RWPE1 (cell line): ENCODE results near the gene PRR7.

Experiments
- CTCF ChIA-PET: fragments of 350-600 bp; sonication (Branson Sonifier 250); formaldehyde crosslinking; extraction: SDS; loops from one replicate; lab custom pipeline; 2021; lab: Yijun Ruan, JAX
- POLR2A ChIA-PET: fragments of 400-600 bp; formaldehyde crosslinking; extraction: SDS; loops from one replicate; lab custom pipeline; 2020; ENCODE audit warnings: antibody characterized with exemption; ENCODE audit not compliant: low non-redundant PET; lab: Yijun Ruan, JAX
- DNase-seq: peaks from one replicate; pipeline ENCODE4 v3.0.0; 2012; ENCODE audit warnings: low spot score
- H3K27ac ChIP-seq: fragments of 450-650 bp; 2 replicates; pipeline ENCODE4 v1.5.1; 2017
- TF ChIP-seq, protein P1 (sequence below): fragments of 450-650 bp; conservative IDR thresholded peaks from 2 replicates; pipeline ENCODE4 v1.5.1; 2017; ENCODE audit warnings: low read depth, mild to moderate bottlenecking

PRR7 gene

DNA sequence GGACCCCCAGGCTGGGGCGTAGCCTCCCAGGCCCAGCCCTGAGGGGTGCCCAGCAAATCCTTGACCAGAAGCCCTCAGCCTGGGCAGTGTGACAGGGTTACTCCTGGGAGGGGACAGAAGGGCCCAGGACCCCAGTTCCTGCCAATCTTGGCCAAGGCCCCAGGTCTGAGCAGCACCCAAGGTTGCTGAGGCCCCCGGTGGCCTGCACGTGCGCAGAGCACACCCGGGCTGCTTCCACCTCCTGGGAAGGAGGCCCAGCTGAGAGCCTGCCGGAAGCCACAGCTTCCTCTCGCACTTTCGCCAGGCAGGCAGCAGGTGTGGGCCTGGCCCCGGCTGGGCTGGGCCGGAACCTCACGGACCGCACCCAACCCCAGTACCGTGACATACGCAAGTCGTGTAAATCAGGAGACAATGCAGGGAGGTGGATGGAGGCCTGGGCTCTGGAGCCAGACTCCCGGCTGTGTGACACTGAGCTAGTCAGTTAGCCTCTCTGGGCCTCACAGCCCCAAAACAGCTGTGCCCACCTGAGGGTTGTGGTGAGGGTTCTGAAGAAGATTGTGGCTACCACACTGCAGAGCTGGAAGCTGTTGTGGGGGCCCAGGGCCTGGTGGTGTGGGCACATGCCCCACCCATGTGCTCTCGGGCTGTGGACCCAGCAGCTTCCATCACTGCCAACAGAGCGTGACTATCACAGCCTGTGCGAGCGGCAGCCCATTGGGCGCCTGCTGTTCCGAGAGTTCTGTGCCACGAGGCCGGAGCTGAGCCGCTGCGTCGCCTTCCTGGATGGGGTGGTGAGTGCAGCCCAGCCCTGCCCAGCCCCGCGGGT lies 15.1 kb upstream of the PRR7 start:
- TF ChIP-seq, protein P1, sequence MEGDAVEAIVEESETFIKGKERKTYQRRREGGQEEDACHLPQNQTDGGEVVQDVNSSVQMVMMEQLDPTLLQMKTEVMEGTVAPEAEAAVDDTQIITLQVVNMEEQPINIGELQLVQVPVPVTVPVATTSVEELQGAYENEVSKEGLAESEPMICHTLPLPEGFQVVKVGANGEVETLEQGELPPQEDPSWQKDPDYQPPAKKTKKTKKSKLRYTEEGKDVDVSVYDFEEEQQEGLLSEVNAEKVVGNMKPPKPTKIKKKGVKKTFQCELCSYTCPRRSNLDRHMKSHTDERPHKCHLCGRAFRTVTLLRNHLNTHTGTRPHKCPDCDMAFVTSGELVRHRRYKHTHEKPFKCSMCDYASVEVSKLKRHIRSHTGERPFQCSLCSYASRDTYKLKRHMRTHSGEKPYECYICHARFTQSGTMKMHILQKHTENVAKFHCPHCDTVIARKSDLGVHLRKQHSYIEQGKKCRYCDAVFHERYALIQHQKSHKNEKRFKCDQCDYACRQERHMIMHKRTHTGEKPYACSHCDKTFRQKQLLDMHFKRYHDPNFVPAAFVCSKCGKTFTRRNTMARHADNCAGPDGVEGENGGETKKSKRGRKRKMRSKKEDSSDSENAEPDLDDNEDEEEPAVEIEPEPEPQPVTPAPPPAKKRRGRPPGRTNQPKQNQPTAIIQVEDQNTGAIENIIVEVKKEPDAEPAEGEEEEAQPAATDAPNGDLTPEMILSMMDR, result no peak
- no peak for DNase-seq
- ChIA-PET POLR2A (no interaction called here), CTCF (interaction anchor here (0.5 to 9.8 kb wide), 6 partner anchors 12 to 162 kb away, joined by 3 to 100 read pairs (median 4); partner anchors contain the start of gene PRR7)
- peak overlapping the region; percentile 94 for H3K27ac ChIP-seq

DNA sequence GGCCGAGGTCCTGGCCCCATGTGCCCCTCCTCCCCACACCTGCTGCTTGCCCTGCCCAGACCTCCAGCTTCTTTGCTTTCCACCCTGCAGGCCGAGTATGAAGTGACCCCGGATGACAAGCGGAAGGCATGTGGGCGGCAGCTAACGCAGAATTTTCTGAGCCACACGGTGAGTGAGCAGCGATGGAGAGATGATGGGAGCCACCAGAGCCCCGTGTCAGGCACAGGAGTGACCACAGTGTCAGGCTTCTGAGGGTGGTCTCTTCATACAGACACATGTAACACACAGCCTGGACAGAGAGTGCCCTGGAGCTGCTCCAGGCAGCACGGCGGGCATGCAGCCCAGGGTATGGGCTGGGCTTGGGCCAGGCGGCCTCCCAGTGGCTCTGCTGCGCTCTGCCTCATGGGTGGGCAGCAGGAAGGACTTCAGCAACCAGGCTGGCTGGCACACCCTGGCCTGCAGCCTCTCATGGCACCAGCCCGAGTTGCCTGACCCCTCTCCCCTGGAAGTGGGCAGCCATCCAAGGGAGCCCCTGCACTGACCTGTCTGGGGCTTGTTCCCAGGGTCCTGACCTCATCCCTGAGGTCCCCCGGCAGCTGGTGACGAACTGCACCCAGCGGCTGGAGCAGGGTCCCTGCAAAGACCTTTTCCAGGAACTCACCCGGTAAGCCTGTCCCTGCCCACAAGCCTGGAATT lies 14.3 kb upstream of the PRR7 start:
- TF ChIP-seq, protein P1, result no peak
- ChIA-PET CTCF (interaction anchor here (1.0 to 9.8 kb wide), 3 partner anchors 28 to 42 kb away, joined by 3 to 100 read pairs (median 5); no protein-coding TSS in a partner anchor), POLR2A (no interaction called here)
- DNase-seq, result no peak
- peak overlapping the region; percentile 94 for H3K27ac ChIP-seq

DNA sequence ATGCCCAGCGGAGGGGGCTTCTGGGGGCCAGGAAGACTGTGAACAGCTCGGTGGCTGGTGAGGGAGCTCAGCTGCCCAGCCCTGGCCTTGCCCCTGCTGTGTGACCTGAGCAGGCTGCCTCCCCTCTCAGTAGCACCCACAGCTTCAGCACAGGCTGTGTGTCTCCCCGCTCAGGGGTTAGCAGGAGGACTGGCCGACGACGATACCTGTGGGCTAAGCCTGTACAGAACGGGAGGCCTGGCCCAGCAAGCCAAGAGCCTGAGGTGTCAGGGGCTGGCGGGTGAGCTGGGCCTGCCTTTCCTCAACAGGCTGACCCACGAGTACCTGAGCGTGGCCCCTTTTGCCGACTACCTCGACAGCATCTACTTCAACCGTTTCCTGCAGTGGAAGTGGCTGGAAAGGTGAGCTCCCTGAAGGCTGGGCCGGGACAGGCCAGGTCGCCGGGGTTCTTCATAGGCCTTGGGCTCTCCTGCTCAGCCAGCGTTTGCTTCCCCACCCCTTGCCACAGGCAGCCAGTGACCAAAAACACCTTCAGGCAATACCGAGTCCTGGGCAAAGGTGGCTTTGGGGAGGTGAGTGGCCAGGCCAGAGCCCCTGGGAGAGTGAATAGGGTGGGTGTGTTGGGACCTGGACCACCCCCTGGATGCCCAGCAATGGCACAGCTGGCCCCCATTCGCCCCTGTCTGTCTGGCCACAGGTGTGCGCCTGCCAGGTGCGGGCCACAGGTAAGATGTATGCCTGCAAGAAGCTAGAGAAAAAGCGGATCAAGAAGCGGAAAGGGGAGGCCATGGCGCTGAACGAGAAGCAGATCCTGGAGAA lies 13.6 kb upstream of the PRR7 start:
- no peak for DNase-seq
- TF ChIP-seq, protein P1, result no peak
- peak overlapping the region; percentile 94 for H3K27ac ChIP-seq
- CTCF ChIA-PET, result interaction anchor here (0.7 to 2.0 kb wide), 4 partner anchors 21 to 61 kb away, joined by 3 to 5 read pairs (median 4); no protein-coding TSS in a partner anchor
- POLR2A ChIA-PET, result no interaction called here

DNA sequence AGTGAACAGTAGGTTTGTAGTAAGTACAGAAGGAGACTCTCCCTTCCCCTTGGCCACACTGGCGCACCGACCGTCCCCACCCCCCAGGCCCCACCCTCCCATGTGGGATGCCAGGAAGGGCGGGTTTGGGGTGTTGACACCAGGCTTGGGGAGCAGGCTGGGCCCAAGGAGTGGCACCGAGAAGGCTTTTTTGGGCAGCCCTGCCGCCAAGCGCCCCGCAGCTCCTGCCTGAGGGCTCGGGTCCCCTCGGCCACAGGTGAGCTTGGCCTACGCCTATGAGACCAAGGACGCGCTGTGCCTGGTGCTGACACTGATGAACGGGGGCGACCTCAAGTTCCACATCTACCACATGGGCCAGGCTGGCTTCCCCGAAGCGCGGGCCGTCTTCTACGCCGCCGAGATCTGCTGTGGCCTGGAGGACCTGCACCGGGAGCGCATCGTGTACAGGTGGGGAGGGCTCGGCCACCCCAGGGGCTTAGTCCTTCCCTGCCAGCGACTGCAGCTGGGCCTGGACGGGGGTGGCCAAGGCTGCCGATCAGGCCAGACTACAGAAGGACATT lies 12.9 kb upstream of the PRR7 start:
- CTCF ChIA-PET, result interaction anchor here (0.6 to 2.0 kb wide), 6 partner anchors 21 to 62 kb away, joined by 3 to 5 read pairs (median 3); no protein-coding TSS in a partner anchor
- TF ChIP-seq, protein P1, result no peak
- POLR2A ChIA-PET, result interaction anchor here (0.7 kb wide), 1 partner anchor 29 kb away, joined by 3 read pairs; no protein-coding TSS in a partner anchor
- DNase-seq, result no peak
- peak overlapping the region; percentile 94 for H3K27ac ChIP-seq

DNA sequence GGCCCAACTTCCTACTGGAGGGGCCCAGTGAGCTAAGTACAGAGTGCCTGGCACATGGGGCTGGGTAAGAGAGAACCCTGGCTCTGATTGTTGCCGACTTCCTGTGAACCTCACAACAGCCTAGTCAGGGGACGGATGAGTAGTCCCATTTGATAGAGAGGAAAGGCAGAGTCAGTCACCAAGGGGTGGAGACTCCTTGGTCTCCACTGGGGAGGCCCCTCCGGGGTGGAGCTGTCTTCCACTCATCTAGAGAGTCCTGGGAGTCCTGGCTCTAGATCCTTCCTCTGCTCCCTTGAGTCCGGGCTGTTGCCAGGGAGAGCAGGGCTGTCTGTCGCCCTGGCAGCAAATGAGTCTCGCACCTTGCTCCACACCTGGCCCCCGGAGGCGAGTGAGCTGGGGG lies 12.2 kb upstream of the PRR7 start:
- peak overlapping the region; percentile 94 for H3K27ac ChIP-seq
- CTCF ChIA-PET, result interaction anchor here (0.6 to 1.2 kb wide), 3 partner anchors 30 to 353 kb away, joined by 3 read pairs; no protein-coding TSS in a partner anchor
- DNase-seq, result no peak
- POLR2A ChIA-PET, result interaction anchor here (0.7 kb wide), 1 partner anchor 30 kb away, joined by 3 read pairs; no protein-coding TSS in a partner anchor
- TF ChIP-seq, protein P1, result no peak
